Stimulated activated effector memory CD8-positive, alpha-beta T cell treated with anti-CD3 and anti-CD28 coated beads, Interleukin-12 subunit alpha, Interleukin-12 subunit beta, amount 100 ng/mL, for 72 hours (primary cell): ENCODE data around the gene UBE2L3.
"Not testable (repeated sequence)": the region's sequence is repeated elsewhere in the genome, so short reads cannot be mapped to it uniquely, and the experiment has no call there.

Experiments used
- ATAC-seq: fragments of 150-1000 bp; cut with Tn5 transposase; 2 replicates; pipeline ENCODE4 v1.10.0; 2021
- DNase-seq, 2 donors: peaks; one replicate each; pipeline ENCODE4 v3.0.0; 2021 to 2022; ENCODE audit warnings: low spot score in 2 of 2
- H3K27ac Mint-ChIP-seq: one replicate; pipeline ENCODE4 v1.8.0; 2022; ENCODE audit warnings: mild to moderate bottlenecking, mixed read lengths
- H3K36me3 Mint-ChIP-seq: one replicate; pipeline ENCODE4 v1.8.0; 2022; ENCODE audit warnings: mild to moderate bottlenecking, mixed read lengths
- H3K4me1 Mint-ChIP-seq: one replicate; pipeline ENCODE4 v1.8.0; 2022; ENCODE audit warnings: mixed read lengths
- H3K4me3 Mint-ChIP-seq: one replicate; pipeline ENCODE4 v1.8.0; 2022; ENCODE audit warnings: mild to moderate bottlenecking, mixed read lengths
- H3K9me3 Mint-ChIP-seq: one replicate; pipeline ENCODE4 v1.8.0; 2022; ENCODE audit warnings: mixed read lengths

Gene UBE2L3

DNA sequence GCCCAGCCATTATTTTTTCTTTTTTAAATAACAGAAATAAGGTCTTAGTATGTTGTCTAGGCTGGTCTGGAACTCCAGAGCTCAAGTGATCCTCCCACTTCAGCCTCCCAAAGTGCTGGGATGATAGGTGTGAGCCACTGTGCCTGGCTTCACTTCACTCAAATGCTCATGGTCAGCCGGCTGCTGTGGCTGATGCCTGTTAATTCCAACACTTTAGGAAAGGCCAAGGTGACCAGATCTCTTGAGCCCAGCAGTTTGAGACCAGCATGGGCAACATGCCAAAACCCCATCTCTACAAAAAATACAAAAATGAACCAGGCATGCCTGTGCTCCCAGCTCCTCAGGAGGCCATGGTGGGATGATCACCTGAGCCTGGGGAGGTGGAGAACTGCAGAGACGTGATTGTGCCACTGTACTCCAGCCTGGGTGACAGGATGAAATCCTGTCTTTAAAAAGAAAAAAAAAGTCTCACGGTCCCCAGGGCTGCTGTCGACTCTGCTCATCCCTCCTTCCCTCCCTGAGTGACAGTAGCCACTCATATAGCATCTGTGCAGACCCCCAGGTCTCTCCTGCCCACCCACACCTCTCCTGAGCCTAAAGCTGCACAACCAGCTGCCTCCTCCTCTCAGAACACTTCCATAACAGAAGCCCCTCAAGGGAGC, 58.7 kb downstream of the UBE2L3 start:
- peak overlapping the region; percentile 84 for H3K27ac Mint-ChIP-seq
- H3K9me3 Mint-ChIP-seq: no peaks in the 10 kb centered on the region
- peaks cover 51% of the 10 kb centered on the region for H3K4me1 Mint-ChIP-seq
- DNase-seq (no peak), ATAC-seq (no peak)
- peak overlapping the region; percentile 85 for H3K4me3 Mint-ChIP-seq
- H3K36me3 Mint-ChIP-seq: peaks cover 72% of the 10 kb centered on the region

DNA sequence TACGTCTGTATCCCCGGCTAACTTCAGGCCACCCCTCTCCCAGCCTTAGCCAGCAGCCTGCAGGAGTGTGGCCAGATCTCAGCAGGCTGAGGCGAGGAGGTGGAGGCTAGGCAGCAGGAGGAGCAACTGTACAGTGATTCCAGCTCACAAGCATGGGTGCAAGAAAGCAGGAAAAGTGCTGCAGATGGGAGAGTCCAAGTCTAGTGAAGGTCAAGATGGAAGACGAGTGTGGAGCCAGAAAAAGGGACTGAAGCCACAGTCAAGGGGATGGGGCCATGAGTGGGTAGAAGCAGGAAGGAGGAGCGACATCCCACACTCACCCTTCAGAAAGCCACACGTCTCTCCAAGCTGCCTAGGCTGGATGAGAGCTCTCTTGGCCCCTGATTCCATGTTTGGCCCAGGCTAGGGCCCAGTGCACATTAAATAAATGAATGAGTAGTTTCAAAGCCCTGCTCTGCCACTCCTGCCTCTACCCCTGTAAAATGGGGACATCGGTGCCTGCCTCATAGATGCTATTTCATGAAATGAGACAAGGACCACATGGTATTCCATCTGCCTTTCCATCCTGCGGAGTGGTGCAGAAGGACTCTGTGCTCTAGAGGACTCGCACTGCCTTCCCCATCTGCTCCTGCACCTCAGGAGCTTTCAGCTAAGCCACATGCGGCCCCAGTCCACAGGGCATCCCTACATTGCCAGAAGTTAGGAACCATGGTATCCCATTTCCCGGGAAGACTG, 59.4 kb downstream of the UBE2L3 start:
- DNase-seq (no peak), ATAC-seq (no peak)
- Mint-ChIP-seq H3K27ac (peak overlapping the region; percentile 84), H3K4me3 (peak overlapping the region; percentile 85), H3K4me1 (peaks cover 58% of the 10 kb centered on the region), H3K9me3 (no peaks in the 10 kb centered on the region), H3K36me3 (peaks cover 66% of the 10 kb centered on the region)

DNA sequence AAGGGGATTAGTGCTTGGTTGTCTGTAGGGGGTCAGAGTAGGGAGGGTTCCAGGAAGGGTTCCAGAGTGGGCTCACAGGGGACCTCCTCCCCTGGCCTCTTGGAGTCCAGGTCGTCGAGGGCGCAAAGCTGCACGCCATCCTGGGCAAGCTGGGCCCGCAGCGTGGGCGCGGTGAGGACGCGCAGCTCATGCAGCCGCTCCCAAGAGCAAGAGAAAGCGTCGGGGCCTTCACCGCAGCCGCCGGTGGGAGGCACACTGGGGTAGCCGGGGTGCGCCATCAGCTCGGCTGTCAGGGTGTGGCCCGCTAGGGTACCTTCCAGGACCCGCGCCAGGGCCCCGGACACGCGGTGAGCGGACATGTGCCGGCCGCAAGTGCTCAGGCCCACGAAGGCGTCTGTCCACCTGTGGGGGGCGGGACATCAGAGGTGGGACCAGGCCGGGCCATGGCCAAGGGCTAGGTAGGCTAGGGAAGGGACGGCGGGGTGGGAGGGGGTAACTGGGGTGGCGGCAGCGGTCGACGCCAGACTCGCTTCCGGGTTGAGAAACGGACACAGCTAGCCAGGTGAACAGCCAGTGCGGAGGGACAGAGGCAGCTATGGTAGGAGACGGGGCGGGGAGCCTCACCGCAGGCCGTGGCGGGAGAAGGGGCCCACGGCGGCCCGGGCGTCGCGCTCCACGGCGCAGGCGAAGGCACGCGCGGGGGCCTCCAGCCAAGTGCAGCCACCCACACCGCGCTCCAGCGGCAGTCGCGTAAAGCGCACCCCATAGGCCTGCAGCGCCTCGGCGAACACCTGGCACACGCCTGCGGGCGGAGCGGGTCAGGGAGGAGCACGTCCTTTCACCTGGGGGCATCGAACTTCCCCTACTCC, 61.1 kb downstream of the UBE2L3 start:
- peak overlapping the region; percentile 94 for H3K27ac Mint-ChIP-seq
- peak overlapping the region; percentile 85 for H3K4me3 Mint-ChIP-seq
- H3K36me3 Mint-ChIP-seq: peaks cover 49% of the 10 kb centered on the region
- H3K4me1 Mint-ChIP-seq: peaks cover 60% of the 10 kb centered on the region
- no peak for DNase-seq
- ATAC-seq: peak; percentile 11
- H3K9me3 Mint-ChIP-seq: no peaks in the 10 kb centered on the region

DNA sequence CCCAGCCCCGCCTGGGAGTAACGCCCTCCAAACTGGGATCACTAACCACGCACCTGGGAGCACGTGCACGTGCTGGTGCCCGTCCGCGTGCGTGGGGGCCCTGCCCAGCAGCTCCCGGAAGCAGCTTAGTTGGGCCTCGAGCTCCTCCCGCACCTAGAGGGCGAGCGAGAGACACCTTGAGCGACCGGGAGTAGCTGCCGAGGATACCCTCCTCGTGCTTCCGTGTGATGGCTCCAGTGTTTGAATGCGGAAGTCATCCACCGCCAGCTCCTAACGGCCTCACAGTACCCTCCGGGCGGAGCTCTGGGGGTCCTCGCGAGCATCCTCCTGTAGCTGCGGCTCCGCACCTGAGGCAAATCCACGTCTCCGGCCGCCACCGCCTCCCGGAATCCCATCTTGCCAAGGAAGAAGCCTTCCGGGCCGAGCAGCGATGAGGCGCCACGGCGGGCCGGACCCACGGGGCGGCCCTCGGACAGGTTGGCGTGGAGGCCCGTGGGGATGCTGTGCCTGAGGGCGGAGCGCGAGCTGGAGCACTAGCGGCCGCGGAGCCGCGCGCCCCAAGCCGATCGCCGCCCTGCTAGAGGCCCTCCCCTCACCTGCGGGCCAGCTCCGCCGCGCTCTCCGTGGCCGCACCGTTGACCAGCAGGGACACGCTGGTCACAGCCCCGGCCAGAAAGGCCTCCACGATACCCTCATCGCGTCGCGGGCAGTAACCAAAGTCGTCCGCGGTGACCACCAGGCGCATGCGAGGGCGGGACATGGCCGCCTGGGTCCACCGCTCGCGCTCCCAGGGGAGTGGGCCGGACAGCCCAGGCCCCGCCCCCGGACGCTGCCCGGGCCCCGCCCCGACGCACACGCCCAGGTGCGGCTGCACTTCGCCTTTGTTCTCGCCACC, 62.0 kb downstream of the UBE2L3 start, which contains the start of gene YDJC:
YDJC (minus strand) TSS at position 768 of the 895 bp plus-strand sequence; CDS start at position 760, 8 bp downstream.
- Mint-ChIP-seq H3K4me1 (peaks cover 60% of the 10 kb centered on the region), H3K36me3 (peaks cover 40% of the 10 kb centered on the region), H3K9me3 (no peaks in the 10 kb centered on the region), H3K27ac (peak within 1 kb of the TSS; percentile 94), H3K4me3 (peak within 1 kb of the TSS; percentile 85)
- ATAC-seq: peak; percentile 91
- DNase-seq: peak; percentile 95 to 96

DNA sequence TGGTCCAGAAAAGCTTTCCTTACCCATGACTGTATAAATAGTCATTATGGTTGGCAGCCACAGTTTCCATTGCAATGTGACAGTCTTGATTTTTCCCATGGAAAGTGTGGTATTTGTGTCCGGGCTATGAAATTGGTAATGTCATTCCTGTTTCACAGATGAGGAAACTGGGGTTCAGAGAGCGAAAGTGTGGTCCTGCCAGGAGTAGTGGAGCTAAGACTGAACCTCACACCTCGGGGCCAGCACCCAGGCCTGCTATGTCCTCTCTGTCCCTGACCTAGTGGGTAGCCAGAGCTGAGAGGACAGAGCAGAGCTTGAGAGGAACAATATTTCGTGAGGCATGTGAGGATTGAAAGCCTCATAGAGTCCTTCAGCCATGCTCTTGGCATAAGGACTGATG, 63.5 kb downstream of the UBE2L3 start:
- ATAC-seq: no peak
- Mint-ChIP-seq H3K27ac (peak overlapping the region; percentile 74), H3K4me3 (peak overlapping the region; percentile 85)

DNA sequence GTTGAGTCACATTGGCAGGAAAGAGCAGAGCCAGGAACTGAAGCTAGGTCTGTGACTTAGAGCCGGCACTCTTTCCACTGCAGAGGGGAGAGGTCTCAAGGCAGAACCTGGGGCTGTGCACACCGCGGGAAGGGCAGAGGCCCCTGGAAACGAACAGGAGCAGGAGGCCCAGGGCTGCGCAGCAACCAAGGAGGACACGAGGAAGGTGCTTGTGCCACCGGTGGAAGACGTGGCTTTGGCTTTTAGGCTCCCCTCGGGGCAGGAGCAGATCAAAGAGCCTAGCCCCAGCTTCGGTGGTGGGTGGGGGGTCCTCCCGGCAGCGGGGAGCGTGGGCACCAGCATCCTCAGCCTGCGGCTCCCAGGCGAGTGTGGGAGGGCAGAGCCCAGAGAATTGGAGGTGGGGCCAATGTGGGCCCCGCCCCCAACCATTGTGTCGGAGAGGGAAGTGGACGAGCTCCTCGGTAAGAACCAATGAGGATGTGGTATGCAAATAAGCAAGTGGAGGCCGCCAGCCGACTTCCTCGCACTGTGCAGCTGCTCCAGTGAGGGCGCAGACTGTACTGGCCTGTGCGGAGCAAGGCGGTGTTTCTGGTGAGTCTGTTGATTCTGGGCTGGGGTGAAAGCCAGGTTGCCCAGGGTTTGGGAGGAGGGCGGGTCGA, 64.9 kb downstream of the UBE2L3 start, which contains the start of gene CCDC116:
CCDC116 (plus strand) TSS at position 524 of the 659 bp plus-strand sequence. CDS start 422 bp downstream, outside the sequence.
- no peak within 1 kb of the TSS for H3K27ac Mint-ChIP-seq
- H3K4me3 Mint-ChIP-seq: peak within 1 kb of the TSS; percentile 30
- peak; percentile 59 to 82 for DNase-seq

More for the DNA sequence above, 63.5 kb downstream of the UBE2L3 start:
- no peak for DNase-seq
- H3K4me1 Mint-ChIP-seq: peaks cover 49% of the 10 kb centered on the region
- peaks cover 31% of the 10 kb centered on the region for H3K36me3 Mint-ChIP-seq
- H3K9me3 Mint-ChIP-seq: no peaks in the 10 kb centered on the region

DNA sequence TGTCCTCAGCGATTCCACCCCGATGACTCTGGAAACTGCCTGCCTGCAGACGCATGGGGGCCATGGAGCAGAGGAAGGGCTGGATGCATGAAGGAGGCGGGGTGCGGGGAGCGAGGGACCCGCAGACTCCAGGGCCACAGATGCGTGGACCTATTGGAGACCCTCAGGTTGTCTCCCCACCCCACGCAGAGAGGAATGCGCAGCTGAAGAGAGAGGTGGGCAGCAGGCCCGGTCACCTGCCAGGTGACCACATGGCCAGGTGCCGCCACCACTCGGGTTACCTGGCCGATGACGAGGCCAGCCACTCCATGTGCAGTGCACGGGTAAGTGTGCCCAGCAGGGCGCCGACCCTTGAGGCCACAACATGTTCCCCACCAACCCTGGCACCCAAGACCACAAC, 65.4 kb downstream of the UBE2L3 start:
- no peak for DNase-seq
- Mint-ChIP-seq H3K4me1 (peaks cover 31% of the 10 kb centered on the region), H3K9me3 (no peaks in the 10 kb centered on the region), H3K4me3 (no peak overlapping the region), H3K36me3 (peaks cover 14% of the 10 kb centered on the region), H3K27ac (no peak overlapping the region)
- ATAC-seq: no peak

More for the DNA sequence above, 64.9 kb downstream of the UBE2L3 start, which contains the start of gene CCDC116:
- Mint-ChIP-seq H3K9me3 (no peaks in the 10 kb centered on the region), H3K4me1 (peaks cover 37% of the 10 kb centered on the region), H3K36me3 (peaks cover 20% of the 10 kb centered on the region)
- peak; percentile 58 for ATAC-seq

DNA sequence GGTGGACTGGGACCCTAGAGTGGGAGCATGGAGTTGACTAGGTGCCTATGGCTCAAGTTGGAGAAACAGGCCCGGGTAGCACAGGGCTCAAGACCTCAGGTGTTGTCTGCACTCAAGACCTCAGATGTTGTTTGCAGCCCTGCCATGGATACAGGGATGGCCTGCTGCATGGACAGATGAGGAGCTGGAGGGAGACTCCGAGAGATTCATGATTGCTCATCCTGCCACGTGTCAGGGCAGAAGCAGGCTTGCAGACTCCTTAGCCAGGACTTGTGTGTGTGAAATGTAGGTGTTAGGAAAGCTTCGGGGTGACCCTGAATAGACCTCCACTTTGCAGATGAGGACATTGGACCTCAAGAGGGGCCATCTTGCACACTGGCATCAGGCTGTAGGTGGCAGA, 66.0 kb downstream of the UBE2L3 start:
- Mint-ChIP-seq H3K4me1 (peaks cover 26% of the 10 kb centered on the region), H3K4me3 (no peak overlapping the region), H3K36me3 (peaks cover 9% of the 10 kb centered on the region), H3K27ac (no peak overlapping the region), H3K9me3 (no peaks in the 10 kb centered on the region)
- DNase-seq: no peak
- no peak for ATAC-seq

DNA sequence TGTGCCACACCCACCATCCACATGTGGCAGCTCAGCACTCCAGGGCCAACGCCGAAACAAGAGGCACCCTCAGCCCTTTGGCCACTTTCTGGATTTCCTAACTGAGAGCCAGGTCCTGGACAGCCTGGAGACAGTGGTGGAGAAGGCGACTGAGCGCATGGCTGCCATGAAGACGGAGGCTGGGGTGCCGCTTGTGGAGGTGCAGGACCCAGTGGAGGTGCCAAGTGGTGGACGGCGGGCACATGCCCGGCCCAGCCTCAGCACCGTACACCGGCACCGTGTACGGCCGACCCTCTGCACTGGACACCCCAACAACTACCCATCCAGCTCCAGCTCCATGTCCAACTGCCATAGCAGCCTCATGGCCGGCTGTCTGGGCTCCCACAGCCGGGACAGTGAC, 66.6 kb downstream of the UBE2L3 start:
- DNase-seq (no peak), ATAC-seq (no peak)
- Mint-ChIP-seq H3K27ac (no peak overlapping the region), H3K36me3 (peaks cover 5% of the 10 kb centered on the region), H3K9me3 (no peaks in the 10 kb centered on the region), H3K4me3 (no peak overlapping the region), H3K4me1 (peaks cover 24% of the 10 kb centered on the region)

DNA sequence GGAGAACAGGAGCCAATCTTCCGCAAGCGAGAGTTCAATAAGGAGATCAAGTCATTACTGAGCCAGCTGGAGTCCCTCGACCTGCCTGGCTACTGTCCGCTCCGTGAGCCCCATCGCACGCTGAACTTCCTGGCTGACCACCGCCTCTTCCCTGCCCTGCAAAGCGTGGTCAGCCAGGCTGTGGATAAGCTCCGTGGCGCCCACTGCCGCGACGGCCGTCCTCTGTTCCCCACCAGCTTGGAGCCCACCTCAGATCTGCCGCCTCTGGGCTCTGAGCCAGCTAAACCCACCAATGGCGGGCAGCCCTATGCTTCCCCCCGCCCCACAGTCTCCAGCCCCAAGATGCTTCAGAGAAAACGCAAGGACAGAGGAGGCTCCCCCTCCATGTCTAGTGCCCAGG, 67.3 kb downstream of the UBE2L3 start:
- Mint-ChIP-seq H3K4me1 (peaks cover 24% of the 10 kb centered on the region), H3K4me3 (no peak overlapping the region), H3K27ac (no peak overlapping the region), H3K36me3 (no peaks in the 10 kb centered on the region), H3K9me3 (no peaks in the 10 kb centered on the region)
- no peak for ATAC-seq
- no peak for DNase-seq

DNA sequence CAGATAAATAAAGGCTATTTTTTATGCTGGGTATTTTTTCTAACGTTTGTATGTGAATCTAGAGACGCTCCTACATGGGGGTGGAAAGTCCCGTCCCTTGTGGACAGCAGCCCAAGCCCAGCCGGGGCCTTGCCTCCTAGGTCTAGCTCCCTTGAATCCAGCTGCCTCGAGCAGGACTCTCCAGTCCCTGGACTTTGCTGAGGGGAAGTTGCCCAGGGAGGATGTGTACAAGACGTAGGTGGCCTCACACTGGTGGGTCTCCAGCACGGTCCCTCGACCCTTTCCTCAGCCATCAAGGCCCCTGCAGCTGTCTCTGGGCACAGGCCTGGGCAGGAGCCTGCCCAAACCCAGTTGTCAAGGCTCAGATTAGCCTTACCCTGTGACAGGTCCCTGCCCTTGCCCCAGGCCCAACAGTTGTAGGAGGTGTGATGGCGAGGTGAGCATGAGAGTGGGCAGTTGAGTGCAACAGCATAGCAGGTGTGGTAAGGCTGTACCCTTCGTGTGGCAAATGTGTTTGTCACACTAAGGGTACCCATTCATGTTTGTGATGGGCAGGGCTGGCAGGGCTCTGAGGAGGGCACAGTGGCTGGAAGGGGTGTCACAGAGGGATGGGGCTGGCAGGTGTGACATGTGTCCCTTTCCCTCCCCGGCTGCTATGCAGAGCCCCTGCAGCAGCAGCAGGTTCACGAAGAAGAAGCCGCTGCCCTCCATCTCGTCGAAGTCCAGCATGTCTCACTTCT, 68.4 kb downstream of the UBE2L3 start:
- Mint-ChIP-seq H3K27ac (no peak overlapping the region), H3K4me3 (no peak overlapping the region)
- ATAC-seq: no peak

DNA sequence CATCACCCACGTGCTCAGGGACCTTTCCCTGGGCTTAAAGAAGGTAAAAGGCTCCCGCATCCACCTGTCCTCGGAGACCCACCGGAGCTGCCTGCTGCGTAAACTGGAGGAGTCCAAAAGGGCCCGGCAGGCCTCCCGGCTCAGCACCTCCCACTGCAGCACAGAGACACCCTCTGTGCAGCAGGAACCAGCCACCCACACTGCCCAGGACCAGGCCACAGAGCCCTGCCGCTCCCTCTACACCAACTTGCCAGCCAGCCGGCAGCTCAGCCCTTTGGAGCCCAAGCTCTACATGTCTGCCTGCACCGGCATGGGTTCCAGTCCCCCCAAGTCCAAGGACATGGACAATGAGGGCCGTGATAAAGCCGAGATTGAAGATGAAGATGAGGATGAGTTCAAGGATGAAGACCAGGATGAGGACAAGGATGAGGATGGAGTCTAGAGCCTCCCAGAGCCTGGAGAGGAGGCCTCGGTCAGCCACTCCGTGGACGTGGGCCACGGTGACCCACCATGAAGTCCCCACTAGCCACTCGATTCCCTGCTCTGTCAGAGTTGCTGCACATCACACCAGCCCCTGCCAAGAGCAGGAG, 69.2 kb downstream of the UBE2L3 start:
- DNase-seq: no peak
- no peak for ATAC-seq
- peaks cover 14% of the 10 kb centered on the region for H3K4me1 Mint-ChIP-seq
- peaks cover under 1% of the 10 kb centered on the region for H3K36me3 Mint-ChIP-seq
- no peak overlapping the region for H3K4me3 Mint-ChIP-seq
- H3K27ac Mint-ChIP-seq: no peak overlapping the region
- no peaks in the 10 kb centered on the region for H3K9me3 Mint-ChIP-seq

More for the DNA sequence above, 68.4 kb downstream of the UBE2L3 start:
- no peaks in the 10 kb centered on the region for H3K36me3 Mint-ChIP-seq
- peaks cover 20% of the 10 kb centered on the region for H3K4me1 Mint-ChIP-seq
- H3K9me3 Mint-ChIP-seq: no peaks in the 10 kb centered on the region
- DNase-seq: no peak

DNA sequence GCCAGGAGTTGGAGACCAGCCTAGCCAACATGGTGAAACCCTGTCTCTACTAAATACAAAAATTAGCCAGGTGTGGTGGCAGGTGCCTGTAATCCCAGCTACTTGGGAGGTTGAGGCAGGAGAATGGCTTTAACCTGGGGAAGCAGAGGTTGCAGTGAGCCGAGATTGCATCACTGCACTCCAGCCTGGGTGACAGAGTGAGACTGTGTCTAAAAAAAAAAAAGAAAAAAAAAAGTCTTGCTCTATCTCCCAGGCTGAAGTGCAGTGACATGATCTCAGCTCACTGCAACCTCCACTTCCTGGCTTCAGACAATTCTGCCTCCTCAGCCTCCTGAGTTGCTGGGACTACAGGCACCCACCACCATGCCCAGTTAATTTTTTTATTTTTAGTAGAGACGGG, 69.9 kb downstream of the UBE2L3 start:
- H3K36me3 Mint-ChIP-seq, ATAC-seq, H3K9me3 Mint-ChIP-seq, H3K27ac Mint-ChIP-seq, H3K4me3 Mint-ChIP-seq, DNase-seq: not testable (repeated sequence)
- H3K4me1 Mint-ChIP-seq: peaks cover 13% of the 10 kb centered on the region
